Panc1 (cell line): ENCODE data around the gene DRAM1. TPM values are rescaled to one million over a fixed set of nuclear protein-coding genes. Genes with fewer than 3 reads are reported as not detected.

ENCODE experiments used
- ATAC-seq: fragments of 200-7000 bp; cut with Tn5 transposase; 2 replicates; pipeline ENCODE4 v1.9.1; 2020; ENCODE audit warnings: mild to moderate bottlenecking, moderate library complexity
- BruUV-seq: library from RNA; stranded (reverse); fragments of 400-500 nt; replicated peaks from 2 replicates; lab custom pipeline; 2021; lab: Mats Ljungman, UMichigan
- CTCF ChIA-PET: fragments of 300-600 bp; sonication (Branson Sonifier 250); formaldehyde crosslinking; loops from one replicate; lab custom pipeline; 2022; ENCODE audit warnings: antibody characterized with exemption; lab: Charles Lee
- POLR2A ChIA-PET: fragments of 300-600 bp; sonication (Branson Sonifier 250); formaldehyde crosslinking; loops from one replicate; lab custom pipeline; 2022; ENCODE audit warnings: antibody characterized with exemption; lab: Charles Lee
- DNase-seq: peaks from one replicate; pipeline ENCODE4 v3.0.0-alpha.2; 2010; ENCODE audit warnings: low read depth, low spot score
- H3K27ac ChIP-seq: 2 replicates; pipeline ENCODE4 v1.5.1; 2011; ENCODE audit warnings: mild to moderate bottlenecking, low read length, inconsistent platforms
- H3K27me3 ChIP-seq: fragments of 200-500 bp; sonication (Bioruptor generic); 2 replicates; pipeline ENCODE4 v1.6.0; 2014; ENCODE audit warnings: low read length, inconsistent platforms; ENCODE audit not compliant: control insufficient read depth, insufficient read depth
- H3K36me3 ChIP-seq: fragments of 200-500 bp; sonication (Bioruptor generic); 2 replicates; pipeline ENCODE4 v1.5.1; 2014; ENCODE audit warnings: inconsistent platforms, mild to moderate bottlenecking, low read length, moderate library complexity; ENCODE audit not compliant: control insufficient read depth, insufficient read depth
- H3K4me1 ChIP-seq: 2 replicates; pipeline ENCODE4 v1.5.1; 2011; ENCODE audit warnings: inconsistent platforms, mild to moderate bottlenecking, low read length, moderate library complexity; ENCODE audit not compliant: control insufficient read depth, insufficient read depth
- H3K4me3 ChIP-seq, 2 experiments: 2 replicates each; pipeline ENCODE4 v1.5.1; 2011 to 2012; ENCODE audit warnings: low read depth in 2 of 2, low read length in 2 of 2, mild to moderate bottlenecking in 2 of 2, inconsistent platforms in 1 of 2, moderate library complexity in 1 of 2
- H3K9me3 ChIP-seq: fragments of 200-500 bp; sonication (Bioruptor generic); 2 replicates; pipeline ENCODE4 v1.5.1; 2014; ENCODE audit warnings: low read depth, mild to moderate bottlenecking, inconsistent platforms, low read length, moderate library complexity; ENCODE audit not compliant: control insufficient read depth, insufficient read depth
- CTCF ChIP-seq: fragments of 450-650 bp; IDR thresholded peaks from 2 replicates; pipeline ENCODE4 v1.5.1; 2017; ENCODE audit warnings: mild to moderate bottlenecking
- POLR2AphosphoS5 ChIP-seq: IDR thresholded peaks from 2 replicates; pipeline ENCODE4 v1.6.1; 2012; ENCODE audit warnings: mild to moderate bottlenecking, low read depth, low read length, moderate library complexity
- REST ChIP-seq, 2 experiments: IDR thresholded peaks; 2 replicates each; pipeline ENCODE4 v1.6.1; 2011 to 2012; ENCODE audit warnings: low read depth in 2 of 2, control low read depth in 1 of 2, low read length in 1 of 2, mild to moderate bottlenecking in 1 of 2, moderate library complexity in 1 of 2; ENCODE audit not compliant: insufficient read depth in 1 of 2
- SIN3A ChIP-seq: IDR thresholded peaks from 2 replicates; pipeline ENCODE4 v1.6.1; 2012; ENCODE audit warnings: low read depth, mild to moderate bottlenecking, low read length, moderate library complexity, borderline replicate concordance; ENCODE audit not compliant: insufficient read depth
- TCF7L2 ChIP-seq: IDR thresholded peaks from 2 replicates; pipeline ENCODE4 v1.6.1; 2011; ENCODE audit warnings: mild to moderate bottlenecking, low read depth, low read length, inconsistent platforms
- in situ Hi-C: cut with HindIII; loops from 2 replicates; pipeline ENCODE4 v1.10.0; 2016; ENCODE audit warnings: low sequenced_read_pairs, low pct_unique_long_range_greater_than_20kb
- intact Hi-C: fragments of 100-400 bp; cut with micrococcal nuclease; formaldehyde crosslinking; loops from one replicate; pipeline ENCODE4 v1.10.0; 2022; ENCODE audit not compliant: unreplicated experiment
- total RNA-seq: library from RNA; stranded (reverse); gene quantifications from one replicate; pipeline ENCODE4 v1.2.1, GENCODE V29; 2021; ENCODE audit not compliant: unreplicated experiment

The DRAM1 gene
- total RNA-seq, 1 experiment from 2014 or later, result 19.2 TPM

DNA sequence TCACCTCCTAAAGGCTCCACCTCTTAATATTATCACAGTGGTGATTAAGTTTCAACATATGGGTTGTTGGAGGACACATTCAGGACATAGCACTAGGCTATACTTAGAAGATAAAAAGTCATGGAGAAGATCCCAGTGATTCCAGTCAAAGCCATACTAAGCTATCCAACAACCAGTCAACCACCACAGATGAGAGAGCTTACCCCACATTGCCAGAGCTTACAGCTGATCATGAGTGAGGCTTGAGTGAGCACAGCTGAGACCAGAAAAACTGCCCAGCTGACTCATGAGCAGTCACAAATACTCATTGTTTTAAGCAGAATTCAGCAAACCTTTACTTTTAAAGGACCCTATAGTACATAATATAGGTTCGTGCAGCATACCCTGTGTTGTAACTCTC, 85.1 kb downstream of the DRAM1 start:
- ChIA-PET POLR2A (no interaction called here), CTCF (no interaction called here)
- H3K27me3 ChIP-seq, result no peaks in the 10 kb centered on the region
- no peak for TF ChIP-seq POLR2AphosphoS5
- TF ChIP-seq REST (IDR thresholded peaks at IDR 0.05; ENCODE audit: insufficient read depth in 1 of 2, low read depth in 2 of 2, low read length in 1 of 2), result no peak
- TF ChIP-seq TCF7L2, result no peak
- TF ChIP-seq SIN3A, result no peak
- no peak for TF ChIP-seq CTCF
- intact Hi-C loops, result no loop called here
- in situ Hi-C loops, result no loop called here
- H3K4me3 ChIP-seq, result no peak overlapping the region
- no peaks in the 10 kb centered on the region for H3K9me3 ChIP-seq
- H3K27ac ChIP-seq, result no peak overlapping the region
- ATAC-seq (no peak), DNase-seq (no peak)
- BruUV-seq, result no TSS peak
- H3K36me3 ChIP-seq, result no peaks in the 10 kb centered on the region
- H3K4me1 ChIP-seq, result no peaks in the 10 kb centered on the region

GRCh38 chr12:101963697-101964096, 86.3 kb downstream of the DRAM1 start:
- no peak for DNase-seq
- no peak overlapping the region for H3K27ac ChIP-seq
- intact Hi-C loops, result no loop called here
- CTCF ChIA-PET, result no interaction called here
- no peaks in the 10 kb centered on the region for H3K27me3 ChIP-seq
- no peak for TF ChIP-seq SIN3A
- no peak for TF ChIP-seq CTCF
- no peak for TF ChIP-seq TCF7L2
- no peak for TF ChIP-seq POLR2AphosphoS5
- TF ChIP-seq REST (IDR thresholded peaks at IDR 0.05; ENCODE audit: insufficient read depth in 1 of 2, low read depth in 2 of 2, low read length in 1 of 2), result no peak
- in situ Hi-C loops, result no loop called here
- ATAC-seq, result no peak
- H3K4me1 ChIP-seq, result no peaks in the 10 kb centered on the region
- no TSS peak for BruUV-seq
- POLR2A ChIA-PET, result no interaction called here
- H3K4me3 ChIP-seq, result no peak overlapping the region
- no peaks in the 10 kb centered on the region for H3K36me3 ChIP-seq
- no peaks in the 10 kb centered on the region for H3K9me3 ChIP-seq
